ENCODE results near the gene PGBD5.
A peak's percentile ranks its signal among the peaks of the same experiment; 100 is the strongest.

PGBD5 gene

GRCh38 chr1:230394741-230395140, 31.4 kb downstream of the PGBD5 start:
- no peak for DNase-seq (ENCODE audit: low spot score)

GRCh38 chr1:230394134-230394533, 32.0 kb downstream of the PGBD5 start:
- no peak for DNase-seq (ENCODE audit: low spot score)

GRCh38 chr1:230393722-230394121, 32.4 kb downstream of the PGBD5 start:
- no peak for DNase-seq (ENCODE audit: low spot score)

- no peak for DNase-seq (ENCODE audit: low spot score)
Observed at GRCh38 chr1:230392920-230393521, 33.1 kb downstream of the PGBD5 start.

- DNase-seq (ENCODE audit: low spot score), result no peak
Observed at GRCh38 chr1:230392536-230392909, 33.6 kb downstream of the PGBD5 start.

- DNase-seq (ENCODE audit: low spot score), result no peak
Observed at GRCh38 chr1:230391776-230392535, 34.2 kb downstream of the PGBD5 start.

- no peak for DNase-seq (ENCODE audit: low spot score)
Observed at GRCh38 chr1:230390371-230390770, 35.8 kb downstream of the PGBD5 start.

- DNase-seq (ENCODE audit: low spot score), result no peak
Observed at GRCh38 chr1:230387876-230388275, 38.3 kb downstream of the PGBD5 start.

- DNase-seq (ENCODE audit: low spot score), result no peak
Observed at GRCh38 chr1:230387296-230387695, 38.8 kb downstream of the PGBD5 start.

- DNase-seq (ENCODE audit: low spot score), result no peak
Observed at GRCh38 chr1:230386637-230387262, 39.4 kb downstream of the PGBD5 start.

- DNase-seq (ENCODE audit: low spot score), result no peak
Observed at GRCh38 chr1:230385930-230386329, 40.2 kb downstream of the PGBD5 start.

- DNase-seq (ENCODE audit: low spot score), result no peak
Observed at GRCh38 chr1:230385158-230385450, 41.0 kb downstream of the PGBD5 start.

- no peak for DNase-seq (ENCODE audit: low spot score)
Observed at GRCh38 chr1:230384380-230385157, 41.6 kb downstream of the PGBD5 start.

- no peak for DNase-seq (ENCODE audit: low spot score)
Observed at GRCh38 chr1:230383425-230383824, 42.7 kb downstream of the PGBD5 start.

GRCh38 chr1:230382001-230382491, 44.1 kb downstream of the PGBD5 start:
- DNase-seq (ENCODE audit: low spot score), result peak; percentile 16

GRCh38 chr1:230381585-230381984, 44.5 kb downstream of the PGBD5 start:
- no peak for DNase-seq (ENCODE audit: low spot score)

- no peak for DNase-seq (ENCODE audit: low spot score)
Observed at GRCh38 chr1:230381049-230381467, 45.1 kb downstream of the PGBD5 start.

GRCh38 chr1:230379928-230380327, 46.2 kb downstream of the PGBD5 start:
- no peak for DNase-seq (ENCODE audit: low spot score)

GRCh38 chr1:230379462-230379861, 46.7 kb downstream of the PGBD5 start:
- no peak for DNase-seq (ENCODE audit: low spot score)

GRCh38 chr1:230377851-230378250, 48.3 kb downstream of the PGBD5 start:
- DNase-seq (ENCODE audit: low spot score), result no peak

GRCh38 chr1:230377324-230377723, 48.8 kb downstream of the PGBD5 start:
- DNase-seq (ENCODE audit: low spot score), result no peak

- DNase-seq (ENCODE audit: low spot score), result no peak
Observed at GRCh38 chr1:230376296-230376695, 49.8 kb downstream of the PGBD5 start.

- no peak for DNase-seq (ENCODE audit: low spot score)
Observed at GRCh38 chr1:230375780-230376179, 50.4 kb downstream of the PGBD5 start.

All from SW480 (cell line).